Right ventricle myocardium inferior (tissue), 1 donor: Measurements from ENCODE around the gene TTC19. TPM values are rescaled to one million over a fixed set of nuclear protein-coding genes. Genes with fewer than 3 reads are reported as not detected.

Source experiments
- ATAC-seq: fragments of 200-7000 bp; cut with Tn5 transposase; one replicate; pipeline ENCODE4 v1.9.1; 2020; ENCODE audit warnings: mild to moderate bottlenecking, moderate library complexity
- DNase-seq: peaks from one replicate; pipeline ENCODE4 v3.0.0; 2021; ENCODE audit errors: missing footprints
- intact Hi-C: fragments of 100-400 bp; cut with DNase I; formaldehyde crosslinking; loops from one replicate; pipeline ENCODE4 v1.11.0; 2022
- total RNA-seq: library from RNA; stranded (reverse); fragmentation: NEBNext Ultra II Directional; extraction: Animal tissue kit (Norgen Biotek cat#: 25700); gene quantifications from one replicate; pipeline ENCODE4 v1.2.1, GENCODE V29; 2021
- donor health status: DM: no; HTN: yes; CAD: no; lungs with severe emphysema.

Gene TTC19
- total RNA-seq, 1 donor from 2014 or later: 18.9 TPM

DNA sequence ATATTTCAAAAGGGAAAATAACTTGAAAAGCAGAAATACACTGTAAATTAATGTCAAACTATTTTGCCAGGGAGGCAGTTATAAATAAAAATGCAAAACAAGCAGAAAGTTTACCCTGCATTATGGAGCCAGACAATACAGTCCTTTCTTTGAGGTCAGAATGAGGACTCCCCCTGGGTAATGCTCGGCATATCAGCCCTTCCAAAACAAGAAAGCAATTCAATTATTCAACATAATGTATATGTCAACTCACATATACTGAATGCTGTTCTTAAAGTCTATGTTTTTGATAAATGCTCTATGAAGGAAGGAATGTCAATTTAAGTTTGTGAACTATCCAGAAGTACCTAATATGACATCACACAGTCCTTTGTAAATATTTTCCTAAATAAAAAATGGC, 72.4 kb downstream of the TTC19 start:
- intact Hi-C loops: no loop called here
- no peak for DNase-seq
- ATAC-seq: no peak

DNA sequence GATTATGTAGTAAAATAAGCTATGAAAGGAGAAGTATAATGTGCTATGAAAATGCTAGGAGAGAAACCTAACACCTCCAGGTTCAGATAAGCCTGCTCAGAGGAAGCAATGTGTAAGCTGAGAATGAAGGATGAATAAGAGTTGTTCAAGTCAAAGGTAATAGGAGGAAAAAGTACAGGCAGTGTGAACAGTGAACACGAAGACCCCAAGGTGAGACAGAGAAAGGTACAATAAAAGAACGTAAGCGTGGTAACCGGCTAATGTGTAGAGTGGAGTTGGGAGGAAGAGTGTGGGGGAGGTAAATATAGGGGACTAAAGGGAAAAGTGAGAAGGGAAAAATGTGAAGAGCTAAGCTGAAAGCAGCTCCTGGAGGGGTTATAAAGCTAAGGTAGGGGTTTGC, 74.2 kb downstream of the TTC19 start:
- no peak for ATAC-seq
- intact Hi-C loops: no loop called here
- no peak for DNase-seq

DNA sequence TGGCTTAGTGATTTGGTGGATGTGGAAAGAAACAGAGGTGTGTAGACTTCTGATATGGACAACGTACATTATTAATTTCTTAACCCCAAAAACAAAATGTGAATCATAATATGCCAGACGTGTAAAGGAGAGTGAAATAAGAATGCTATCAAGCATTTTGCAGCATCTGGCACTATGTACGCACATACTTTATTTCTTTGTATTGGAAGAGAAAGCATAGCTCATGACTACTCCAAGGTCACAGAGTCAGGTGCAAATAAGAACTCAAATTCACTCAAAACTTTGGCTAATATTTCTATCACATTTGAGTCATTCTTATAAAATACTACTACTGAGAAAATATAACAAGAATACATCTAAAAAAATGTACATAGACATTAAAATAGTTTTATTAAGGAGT, 74.8 kb downstream of the TTC19 start:
- DNase-seq (no peak), ATAC-seq (no peak)
- intact Hi-C loops: no loop called here

DNA sequence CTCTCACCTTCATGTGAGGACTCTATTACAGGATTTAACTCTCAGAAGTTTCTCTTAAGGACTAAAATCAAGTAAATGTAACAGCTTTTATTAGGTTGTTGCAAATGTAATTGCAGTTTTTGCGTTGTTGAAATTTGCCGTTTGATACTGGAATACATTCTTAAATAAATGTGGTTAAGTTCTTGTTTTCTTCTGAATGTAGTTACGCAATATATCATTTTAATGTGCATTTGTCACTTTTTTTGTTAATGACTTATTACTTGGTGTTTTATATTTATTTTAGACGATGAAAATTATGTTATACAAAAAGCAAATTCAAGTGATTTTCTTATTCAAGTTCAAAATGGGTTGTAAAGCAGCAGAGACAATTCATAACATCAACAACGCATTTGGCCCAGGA, 76.3 kb downstream of the TTC19 start:
- intact Hi-C loops: no loop called here
- no peak for ATAC-seq
- DNase-seq: no peak

Other genes with a start within 250 kb of the TTC19 start
- 0.43 TPM for gene ADORA2B, start 54.7 kb upstream of the TTC19 start, total RNA-seq
- 24.8 TPM for gene ZSWIM7, start 120 bp upstream of the TTC19 start, total RNA-seq
- 60.7 TPM for gene NCOR1, start 215.7 kb downstream of the TTC19 start, total RNA-seq
- gene PIGL, start 217.4 kb downstream of the TTC19 start, total RNA-seq: 5.4 TPM